ENCODE measurements around the gene CHRM1. TPM values are rescaled to one million over a fixed set of nuclear protein-coding genes. Genes with fewer than 3 reads are reported as not detected.

CHRM1 gene
- total RNA-seq, 1 donor from 2014 or later: not detected

- FAIRE-seq (no peak), DNase-seq (ENCODE audit: low read depth) (no peak)
- no peaks in the 10 kb centered on the region for H3K4me1 ChIP-seq (ENCODE audit: insufficient read depth, low read length)
- H2AFZ ChIP-seq (ENCODE audit: low read depth, low read length): no peak overlapping the region
- TF ChIP-seq EZH2 (IDR thresholded peaks at IDR 0.05; ENCODE audit: insufficient read depth, low read length) (no peak), CTCF (IDR thresholded peaks at IDR 0.05; ENCODE audit: insufficient read depth, low read depth, low read length) (no peak)
- H4K20me1 ChIP-seq (ENCODE audit: insufficient read depth, low read length): no peaks in the 10 kb centered on the region
- no peaks in the 10 kb centered on the region for H3K9me3 ChIP-seq (ENCODE audit: insufficient read depth, low read depth, low read length)
- H3K4me3 ChIP-seq (ENCODE audit: insufficient read depth, low read depth, low read length): no peak overlapping the region
- H3K79me2 ChIP-seq (ENCODE audit: insufficient read depth, low read length): no peaks in the 10 kb centered on the region
- no peak overlapping the region for H3K27ac Mint-ChIP-seq (ENCODE audit: unreplicated experiment)
- H3K27me3 ChIP-seq (ENCODE audit: insufficient read depth, low read length): no peaks in the 10 kb centered on the region
- H3K4me2 ChIP-seq (ENCODE audit: low read length): no peak overlapping the region
- H3K27ac ChIP-seq (ENCODE audit: low read depth, low read length): no peak overlapping the region
- no peak overlapping the region for H3K4me3 Mint-ChIP-seq (ENCODE audit: unreplicated experiment)
- H3K27me3 Mint-ChIP-seq (ENCODE audit: low read depth, unreplicated experiment): peaks cover 21% of the 10 kb centered on the region
- no peaks in the 10 kb centered on the region for H3K36me3 Mint-ChIP-seq (ENCODE audit: low read depth, unreplicated experiment)
- H3K4me1 Mint-ChIP-seq (ENCODE audit: low read depth, unreplicated experiment): no peaks in the 10 kb centered on the region
- H3K9ac ChIP-seq (ENCODE audit: low read length): no peak overlapping the region
- H3K36me3 ChIP-seq (ENCODE audit: insufficient read depth, low read length): no peaks in the 10 kb centered on the region
- peaks cover 8% of the 10 kb centered on the region for H3K9me3 Mint-ChIP-seq (ENCODE audit: unreplicated experiment)
Measured at GRCh38 chr11:62934496-62934785, 13.3 kb upstream of the CHRM1 start.

- no peak for TF ChIP-seq EZH2 (IDR thresholded peaks at IDR 0.05; ENCODE audit: insufficient read depth, low read length)
- no peak for TF ChIP-seq CTCF (IDR thresholded peaks at IDR 0.05; ENCODE audit: insufficient read depth, low read depth, low read length)
- FAIRE-seq: no peak
- DNase-seq (ENCODE audit: low read depth): no peak
Measured at GRCh38 chr11:62933750-62934495, 12.8 kb upstream of the CHRM1 start.

GRCh38 chr11:62933285-62933684 is 12.1 kb upstream of the CHRM1 start:
- H3K27ac Mint-ChIP-seq (ENCODE audit: unreplicated experiment): no peak overlapping the region
- no peaks in the 10 kb centered on the region for H3K4me1 Mint-ChIP-seq (ENCODE audit: low read depth, unreplicated experiment)
- peaks cover 8% of the 10 kb centered on the region for H3K9me3 Mint-ChIP-seq (ENCODE audit: unreplicated experiment)
- no peak overlapping the region for H3K9ac ChIP-seq (ENCODE audit: low read length)
- no peaks in the 10 kb centered on the region for H3K4me1 ChIP-seq (ENCODE audit: insufficient read depth, low read length)
- no peak for DNase-seq (ENCODE audit: low read depth)
- no peak overlapping the region for H3K4me3 Mint-ChIP-seq (ENCODE audit: unreplicated experiment)
- no peaks in the 10 kb centered on the region for H3K9me3 ChIP-seq (ENCODE audit: insufficient read depth, low read depth, low read length)
- peaks cover 32% of the 10 kb centered on the region for H3K27me3 Mint-ChIP-seq (ENCODE audit: low read depth, unreplicated experiment)
- peaks cover 3% of the 10 kb centered on the region for H3K27me3 ChIP-seq (ENCODE audit: insufficient read depth, low read length)
- FAIRE-seq: no peak
- TF ChIP-seq EZH2 (IDR thresholded peaks at IDR 0.05; ENCODE audit: insufficient read depth, low read length) (no peak), CTCF (IDR thresholded peaks at IDR 0.05; ENCODE audit: insufficient read depth, low read depth, low read length) (no peak)
- H3K36me3 ChIP-seq (ENCODE audit: insufficient read depth, low read length): no peaks in the 10 kb centered on the region
- no peak overlapping the region for H2AFZ ChIP-seq (ENCODE audit: low read depth, low read length)
- no peaks in the 10 kb centered on the region for H4K20me1 ChIP-seq (ENCODE audit: insufficient read depth, low read length)
- no peaks in the 10 kb centered on the region for H3K36me3 Mint-ChIP-seq (ENCODE audit: low read depth, unreplicated experiment)
- no peaks in the 10 kb centered on the region for H3K79me2 ChIP-seq (ENCODE audit: insufficient read depth, low read length)
- no peak overlapping the region for H3K27ac ChIP-seq (ENCODE audit: low read depth, low read length)
- no peak overlapping the region for H3K4me2 ChIP-seq (ENCODE audit: low read length)
- no peak overlapping the region for H3K4me3 ChIP-seq (ENCODE audit: insufficient read depth, low read depth, low read length)

More at GRCh38 chr11:62933750-62934495, 12.8 kb upstream of the CHRM1 start:
- H3K36me3 ChIP-seq (ENCODE audit: insufficient read depth, low read length): no peaks in the 10 kb centered on the region
- H3K9me3 Mint-ChIP-seq (ENCODE audit: unreplicated experiment): peaks cover 8% of the 10 kb centered on the region
- H3K27ac ChIP-seq (ENCODE audit: low read depth, low read length): no peak overlapping the region
- H3K9ac ChIP-seq (ENCODE audit: low read length): no peak overlapping the region
- H4K20me1 ChIP-seq (ENCODE audit: insufficient read depth, low read length): no peaks in the 10 kb centered on the region
- no peaks in the 10 kb centered on the region for H3K36me3 Mint-ChIP-seq (ENCODE audit: low read depth, unreplicated experiment)
- H3K9me3 ChIP-seq (ENCODE audit: insufficient read depth, low read depth, low read length): no peaks in the 10 kb centered on the region
- H2AFZ ChIP-seq (ENCODE audit: low read depth, low read length): no peak overlapping the region
- H3K4me3 Mint-ChIP-seq (ENCODE audit: unreplicated experiment): no peak overlapping the region
- no peaks in the 10 kb centered on the region for H3K4me1 ChIP-seq (ENCODE audit: insufficient read depth, low read length)
- no peak overlapping the region for H3K4me2 ChIP-seq (ENCODE audit: low read length)
- H3K27ac Mint-ChIP-seq (ENCODE audit: unreplicated experiment): no peak overlapping the region
- peaks cover 26% of the 10 kb centered on the region for H3K27me3 Mint-ChIP-seq (ENCODE audit: low read depth, unreplicated experiment)
- no peaks in the 10 kb centered on the region for H3K4me1 Mint-ChIP-seq (ENCODE audit: low read depth, unreplicated experiment)
- H3K4me3 ChIP-seq (ENCODE audit: insufficient read depth, low read depth, low read length): no peak overlapping the region
- H3K27me3 ChIP-seq (ENCODE audit: insufficient read depth, low read length): no peaks in the 10 kb centered on the region
- no peaks in the 10 kb centered on the region for H3K79me2 ChIP-seq (ENCODE audit: insufficient read depth, low read length)
